Measurements from ENCODE around the gene PRPSAP1.

The PRPSAP1 gene

DNA sequence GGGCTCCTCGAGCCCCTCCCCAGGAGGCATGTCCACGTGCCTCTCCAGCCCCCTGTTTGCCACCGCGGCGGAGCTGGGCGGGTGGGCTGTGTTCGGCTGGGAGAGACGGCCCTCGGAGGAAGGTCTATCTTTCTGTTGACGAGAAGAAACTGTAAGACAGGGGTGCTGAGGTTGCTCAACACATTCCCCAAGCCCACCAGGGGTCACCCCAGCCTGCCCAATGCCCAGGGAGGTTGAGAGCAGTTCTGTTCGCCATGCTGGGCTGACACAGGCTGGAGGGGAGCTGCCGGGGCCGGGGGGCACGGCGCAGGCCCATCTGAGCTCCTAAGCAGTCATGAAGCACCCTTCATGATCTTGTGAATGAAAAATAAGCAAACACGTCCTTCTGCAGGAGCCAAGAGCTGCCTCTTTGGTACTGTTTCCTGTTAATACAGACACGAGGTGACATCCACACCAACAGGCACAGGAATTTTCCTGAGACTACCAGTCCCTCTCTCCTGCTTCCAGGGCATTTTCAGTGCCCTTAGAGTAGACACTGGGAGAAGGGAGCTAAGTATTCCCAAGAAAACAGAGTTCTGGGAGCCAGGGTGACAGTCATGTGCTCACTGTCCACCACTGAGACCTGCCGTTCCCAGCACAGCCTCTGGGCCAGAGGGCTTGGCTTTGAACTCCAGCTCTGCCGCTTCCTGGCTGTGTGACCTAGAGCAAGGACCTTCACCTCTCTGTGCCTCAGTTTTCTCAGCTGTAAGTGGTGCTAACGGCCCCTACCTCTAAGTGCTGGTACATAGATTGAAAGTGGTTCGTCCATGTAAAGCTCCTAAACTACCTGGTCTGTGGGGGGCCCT, 79.4 kb downstream of the PRPSAP1 start:
- H3K27ac ChIP-seq (ENCODE audit: low read depth, low read length) = no peak overlapping the region
- peaks cover 11% of the 10 kb centered on the region for H3K4me1 ChIP-seq (ENCODE audit: control insufficient read depth, insufficient read depth, low read length)
- H3K36me3 ChIP-seq (ENCODE audit: control insufficient read depth, insufficient read depth, low read length) = 0 out of 2 replicates have a peak, but pooled peaks cover 3% of the 10 kb centered on the region
- H3K4me3 ChIP-seq (ENCODE audit: low read depth, low read length) = no peak overlapping the region
- no peak overlapping the region for H3K9ac ChIP-seq (ENCODE audit: low read depth, low read length)
- H3K9me3 ChIP-seq (ENCODE audit: control insufficient read depth, insufficient read depth, low read length) = no peaks in the 10 kb centered on the region
- no peaks in the 10 kb centered on the region for H3K27me3 ChIP-seq (ENCODE audit: control insufficient read depth, insufficient read depth, low read length)

DNA sequence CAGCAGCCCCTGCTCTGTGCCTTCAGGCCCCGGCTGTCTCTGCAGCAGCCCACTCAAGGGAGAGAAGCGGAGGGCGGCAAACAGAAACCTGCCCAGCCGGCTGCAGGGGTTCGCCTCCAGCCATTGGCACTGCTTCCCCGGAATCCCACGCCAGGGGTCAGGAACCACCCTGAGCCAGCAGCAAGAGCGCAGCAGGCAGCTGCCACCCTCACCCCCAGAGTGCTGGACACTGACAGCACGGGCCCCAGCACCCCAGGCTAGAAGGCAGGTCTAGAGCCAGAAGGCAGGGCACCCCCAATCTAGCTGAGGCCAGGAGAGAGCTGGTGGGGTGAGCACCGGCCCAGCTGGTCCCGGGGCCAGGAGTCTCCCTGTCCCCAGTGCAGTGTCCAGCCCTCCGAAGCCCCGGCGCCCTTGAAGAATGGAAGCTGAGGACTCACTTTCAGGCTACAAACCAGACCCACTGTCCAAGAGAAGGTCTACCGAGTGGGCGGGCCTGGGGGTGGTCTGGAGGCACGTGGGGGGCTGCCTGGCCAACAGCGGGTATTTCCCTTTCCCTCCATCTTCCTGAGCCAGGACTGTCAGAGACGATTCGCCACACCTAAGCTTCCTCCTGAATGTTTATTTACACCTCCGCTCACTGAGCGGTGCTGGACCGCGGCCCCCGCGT, 80.1 kb downstream of the PRPSAP1 start:
- H3K4me1 ChIP-seq (ENCODE audit: control insufficient read depth, insufficient read depth, low read length) = peaks cover 14% of the 10 kb centered on the region
- no peaks in the 10 kb centered on the region for H3K27me3 ChIP-seq (ENCODE audit: control insufficient read depth, insufficient read depth, low read length)
- H3K9ac ChIP-seq (ENCODE audit: low read depth, low read length) = no peak overlapping the region
- no peak overlapping the region for H3K4me3 ChIP-seq (ENCODE audit: low read depth, low read length)
- H3K9me3 ChIP-seq (ENCODE audit: control insufficient read depth, insufficient read depth, low read length) = no peaks in the 10 kb centered on the region
- H3K36me3 ChIP-seq (ENCODE audit: control insufficient read depth, insufficient read depth, low read length) = 0 out of 2 replicates have a peak, but pooled peaks cover 3% of the 10 kb centered on the region
- peak overlapping the region; percentile 28 for H3K27ac ChIP-seq (ENCODE audit: low read depth, low read length)

DNA sequence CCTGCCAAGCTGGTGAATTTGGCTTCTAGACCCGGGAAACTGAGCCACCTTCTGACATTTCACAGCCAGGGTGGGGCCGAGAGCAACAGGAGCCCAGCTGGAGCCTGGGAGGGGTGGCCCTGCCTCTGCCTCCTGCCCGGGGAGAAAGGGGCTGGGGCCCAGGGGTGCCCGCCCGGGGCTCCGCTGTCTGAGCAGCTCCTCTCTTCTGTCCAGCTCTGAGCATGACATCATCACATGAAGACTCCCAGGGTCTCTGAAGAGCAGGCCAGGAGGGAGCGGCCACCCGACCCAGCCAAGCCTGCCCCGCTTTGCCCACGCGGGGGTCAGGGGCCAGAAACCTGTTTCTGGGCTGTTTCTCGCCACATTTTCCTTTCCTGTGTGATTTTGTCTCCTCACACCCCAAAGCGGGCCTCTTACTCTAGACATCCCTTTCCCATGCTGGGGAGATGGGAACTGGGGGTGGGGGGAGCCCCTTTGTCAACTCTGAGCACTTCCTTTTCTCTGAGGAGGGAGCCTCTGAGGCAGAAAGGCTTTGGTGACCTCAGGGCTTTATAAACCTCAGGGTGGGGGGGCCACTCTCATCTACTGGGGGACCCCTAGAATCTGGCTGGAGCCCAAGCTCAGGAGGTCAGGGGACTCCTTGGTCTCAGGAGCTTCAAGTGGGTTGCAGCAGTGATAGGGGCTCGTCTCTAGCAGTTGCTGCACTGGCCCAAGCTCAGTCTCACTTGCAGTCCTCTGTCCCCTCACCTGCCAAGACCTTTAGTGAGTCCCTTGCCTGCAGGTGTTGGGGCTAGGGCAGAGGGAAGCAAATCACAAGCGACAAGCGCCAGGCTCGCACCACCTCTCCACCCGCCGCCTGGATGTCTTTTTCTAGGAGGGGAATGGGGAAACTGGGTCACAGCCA, 80.9 kb downstream of the PRPSAP1 start:
- Histone ChIP-seq H3K4me1 (ENCODE audit: control insufficient read depth, insufficient read depth, low read length) (peaks cover 18% of the 10 kb centered on the region), H3K4me3 (ENCODE audit: low read depth, low read length) (no peak overlapping the region), H3K9me3 (ENCODE audit: control insufficient read depth, insufficient read depth, low read length) (no peaks in the 10 kb centered on the region), H3K36me3 (ENCODE audit: control insufficient read depth, insufficient read depth, low read length) (0 out of 2 replicates have a peak, but pooled peaks cover 3% of the 10 kb centered on the region), H3K27ac (ENCODE audit: low read depth, low read length) (peak overlapping the region; percentile 59), H3K9ac (ENCODE audit: low read depth, low read length) (no peak overlapping the region), H3K27me3 (ENCODE audit: control insufficient read depth, insufficient read depth, low read length) (no peaks in the 10 kb centered on the region)

DNA sequence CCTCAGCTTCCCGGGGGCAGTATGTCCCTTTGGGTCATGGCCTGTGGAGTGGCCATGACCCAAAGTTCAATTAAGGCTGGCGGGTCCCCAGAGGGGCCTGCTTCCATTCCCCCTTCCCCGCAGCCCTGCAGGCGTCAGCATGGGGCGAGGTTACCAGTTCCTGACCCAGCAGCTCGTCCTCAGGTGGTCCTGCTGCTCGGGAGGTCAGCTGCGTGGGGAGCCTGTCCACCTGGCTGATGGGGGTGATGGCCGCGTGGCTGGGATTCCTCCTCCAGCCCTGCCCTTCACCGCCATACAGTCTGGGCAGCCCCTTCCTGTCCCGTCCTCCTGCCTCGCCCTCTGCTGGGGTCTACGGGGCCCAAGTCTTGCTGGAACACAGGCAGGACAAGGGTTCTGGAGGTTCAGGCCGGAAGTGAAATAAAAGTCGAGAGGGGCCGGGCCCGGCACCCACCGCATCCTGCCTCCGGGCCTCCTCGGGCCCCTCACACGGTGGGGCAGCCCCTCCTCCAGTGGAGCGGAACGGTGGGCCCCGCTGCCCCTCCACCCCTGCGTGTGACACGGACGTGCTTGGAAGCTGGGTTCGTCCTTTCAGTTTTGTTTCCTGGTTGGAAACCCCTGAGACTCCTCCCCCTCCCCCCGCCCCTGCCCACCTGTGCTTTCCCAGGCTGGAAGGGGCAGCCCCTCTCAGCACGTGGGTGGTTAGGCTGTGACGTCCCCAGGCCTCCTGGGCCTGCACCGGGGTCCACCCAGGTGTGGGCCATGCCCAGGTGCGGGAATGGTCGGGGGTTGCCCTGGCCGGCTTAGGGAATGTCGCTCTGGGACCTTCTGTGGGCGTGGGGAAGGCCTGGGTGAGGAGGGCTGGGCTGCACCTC, 81.8 kb downstream of the PRPSAP1 start:
- Histone ChIP-seq H3K9me3 (ENCODE audit: control insufficient read depth, insufficient read depth, low read length) (no peaks in the 10 kb centered on the region), H3K9ac (ENCODE audit: low read depth, low read length) (no peak overlapping the region), H3K36me3 (ENCODE audit: control insufficient read depth, insufficient read depth, low read length) (0 out of 2 replicates have a peak, but pooled peaks cover 3% of the 10 kb centered on the region), H3K4me1 (ENCODE audit: control insufficient read depth, insufficient read depth, low read length) (peaks cover 22% of the 10 kb centered on the region), H3K27ac (ENCODE audit: low read depth, low read length) (peak overlapping the region; percentile 59), H3K27me3 (ENCODE audit: control insufficient read depth, insufficient read depth, low read length) (no peaks in the 10 kb centered on the region), H3K4me3 (ENCODE audit: low read depth, low read length) (no peak overlapping the region)

DNA sequence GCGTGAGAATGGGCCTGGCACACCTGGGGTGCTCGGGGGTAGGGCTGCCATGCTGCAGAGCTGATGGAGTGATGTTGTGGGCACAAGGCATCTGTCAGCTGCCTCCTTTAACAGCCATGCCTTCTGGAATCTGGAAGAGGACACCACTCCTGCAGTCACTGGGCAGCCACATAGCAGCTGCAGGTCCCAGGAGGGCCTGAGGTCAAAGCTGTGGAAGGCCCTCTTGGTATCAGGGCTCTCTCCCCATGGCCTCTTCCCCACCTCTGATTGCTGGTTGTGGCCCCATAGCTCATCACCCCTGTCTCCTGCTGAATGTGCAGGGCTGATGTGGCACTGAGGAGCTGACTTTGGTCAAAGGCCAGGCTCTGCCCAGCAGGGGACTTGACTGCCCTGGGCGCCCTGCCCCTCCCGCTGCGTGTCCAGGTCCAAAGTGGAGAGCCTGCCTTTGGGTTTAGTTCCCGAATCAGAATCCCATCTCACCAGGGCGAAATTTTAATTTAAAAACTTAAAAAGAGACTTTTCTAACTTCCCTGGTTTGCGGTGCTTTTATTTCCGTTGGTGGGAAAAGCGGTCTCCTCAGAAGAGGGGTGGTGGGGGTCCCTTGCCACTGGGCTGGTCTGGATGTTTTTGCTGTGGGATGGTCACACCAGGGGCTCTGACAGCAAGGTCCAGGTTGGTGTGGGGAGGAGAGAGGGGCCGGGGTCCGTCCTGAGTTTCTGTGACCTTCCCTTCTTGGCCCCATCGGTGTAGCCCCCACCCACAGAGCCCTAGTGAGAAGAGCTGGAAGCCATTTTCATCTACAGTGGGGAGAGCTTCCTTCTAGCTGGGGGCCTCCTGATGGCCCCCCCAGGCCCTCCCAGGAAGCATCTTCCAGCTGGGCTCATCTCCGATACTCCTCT, 82.7 kb downstream of the PRPSAP1 start:
- Histone ChIP-seq H3K36me3 (ENCODE audit: control insufficient read depth, insufficient read depth, low read length) (0 out of 2 replicates have a peak, but pooled peaks cover 3% of the 10 kb centered on the region), H3K4me3 (ENCODE audit: low read depth, low read length) (no peak overlapping the region), H3K4me1 (ENCODE audit: control insufficient read depth, insufficient read depth, low read length) (peaks cover 29% of the 10 kb centered on the region), H3K9me3 (ENCODE audit: control insufficient read depth, insufficient read depth, low read length) (no peaks in the 10 kb centered on the region), H3K27ac (ENCODE audit: low read depth, low read length) (peak overlapping the region; percentile 59), H3K9ac (ENCODE audit: low read depth, low read length) (no peak overlapping the region), H3K27me3 (ENCODE audit: control insufficient read depth, insufficient read depth, low read length) (no peaks in the 10 kb centered on the region)

DNA sequence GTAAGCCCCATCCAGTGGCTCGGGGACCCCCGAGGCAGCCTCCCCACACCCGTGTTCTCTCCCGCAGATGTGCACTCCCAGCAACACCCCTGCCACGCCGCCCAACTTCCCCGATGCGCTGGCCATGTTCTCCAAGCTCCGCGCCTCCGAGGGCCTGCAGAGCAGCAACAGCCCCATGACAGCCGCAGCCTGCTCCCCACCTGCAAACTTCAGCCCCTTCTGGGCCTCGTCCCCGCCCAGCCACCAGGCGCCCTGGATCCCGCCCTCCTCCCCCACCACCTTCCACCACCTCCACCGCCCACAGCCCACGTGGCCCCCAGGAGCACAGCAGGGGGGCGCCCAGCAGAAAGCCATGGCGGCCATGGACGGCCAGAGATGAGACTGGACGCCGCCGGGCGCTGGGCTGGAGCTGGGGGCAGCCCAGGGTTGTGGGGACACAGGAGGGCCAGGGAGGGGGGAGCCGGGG, 83.6 kb downstream of the PRPSAP1 start:
- peaks cover 29% of the 10 kb centered on the region for H3K4me1 ChIP-seq (ENCODE audit: control insufficient read depth, insufficient read depth, low read length)
- no peaks in the 10 kb centered on the region for H3K9me3 ChIP-seq (ENCODE audit: control insufficient read depth, insufficient read depth, low read length)
- no peak overlapping the region for H3K27ac ChIP-seq (ENCODE audit: low read depth, low read length)
- H3K36me3 ChIP-seq (ENCODE audit: control insufficient read depth, insufficient read depth, low read length) = 0 out of 2 replicates have a peak, but pooled peaks cover 3% of the 10 kb centered on the region
- no peak overlapping the region for H3K4me3 ChIP-seq (ENCODE audit: low read depth, low read length)
- no peaks in the 10 kb centered on the region for H3K27me3 ChIP-seq (ENCODE audit: control insufficient read depth, insufficient read depth, low read length)
- no peak overlapping the region for H3K9ac ChIP-seq (ENCODE audit: low read depth, low read length)

DNA sequence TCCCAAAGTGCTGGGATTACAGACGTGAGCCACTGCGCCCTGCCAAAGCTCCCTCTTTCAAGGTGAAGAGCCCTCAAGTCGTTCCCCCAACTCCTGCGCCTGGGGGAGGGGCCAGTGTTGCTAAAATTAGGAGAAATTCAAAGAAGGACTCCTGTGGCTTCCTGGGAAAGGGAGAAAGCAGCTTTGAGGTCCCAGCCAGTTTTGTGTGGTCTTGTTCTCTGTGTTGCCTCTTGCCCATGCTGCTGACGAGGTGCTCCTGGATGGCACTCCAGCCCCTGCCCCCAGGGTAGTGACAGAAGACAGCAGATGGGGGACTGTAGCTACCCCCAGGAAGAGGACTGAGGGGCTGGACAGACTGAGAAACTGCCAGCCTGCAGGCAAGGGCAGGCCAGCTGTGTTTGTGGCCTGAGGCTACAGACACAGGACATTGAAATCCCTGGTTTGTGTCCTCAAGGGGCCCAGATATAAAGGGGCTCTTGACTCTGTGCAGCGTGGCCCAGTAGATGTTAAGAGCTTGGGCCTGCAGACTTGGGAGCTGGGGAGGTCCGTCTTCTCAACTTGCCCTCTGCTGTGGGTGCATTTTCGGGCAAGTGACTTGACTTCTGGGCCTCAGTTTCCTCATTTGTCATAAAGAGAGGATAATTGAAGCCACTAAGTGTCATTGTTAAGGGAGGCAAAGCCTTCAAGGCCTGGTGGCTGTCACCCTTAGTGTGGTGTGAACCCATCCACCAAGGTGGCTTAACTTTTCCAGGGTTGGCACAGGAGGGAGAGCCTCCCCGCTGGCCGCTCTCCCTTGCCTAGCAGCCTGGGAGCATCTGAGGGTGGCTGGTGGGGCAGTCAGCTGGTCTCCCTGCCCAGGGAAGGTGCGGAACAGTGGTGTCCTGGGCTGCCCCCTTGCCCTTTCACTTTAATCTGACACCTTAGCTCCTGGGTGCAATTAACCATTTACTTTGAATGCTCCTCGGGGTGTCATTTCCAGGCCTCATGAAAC, 84.4 kb downstream of the PRPSAP1 start:
- Histone ChIP-seq H3K27ac (ENCODE audit: low read depth, low read length) (peak overlapping the region; percentile 47), H3K9me3 (ENCODE audit: control insufficient read depth, insufficient read depth, low read length) (no peaks in the 10 kb centered on the region), H3K4me3 (ENCODE audit: low read depth, low read length) (no peak overlapping the region), H3K9ac (ENCODE audit: low read depth, low read length) (no peak overlapping the region), H3K36me3 (ENCODE audit: control insufficient read depth, insufficient read depth, low read length) (0 out of 2 replicates have a peak, but pooled peaks cover 3% of the 10 kb centered on the region), H3K4me1 (ENCODE audit: control insufficient read depth, insufficient read depth, low read length) (peaks cover 33% of the 10 kb centered on the region), H3K27me3 (ENCODE audit: control insufficient read depth, insufficient read depth, low read length) (no peaks in the 10 kb centered on the region)

DNA sequence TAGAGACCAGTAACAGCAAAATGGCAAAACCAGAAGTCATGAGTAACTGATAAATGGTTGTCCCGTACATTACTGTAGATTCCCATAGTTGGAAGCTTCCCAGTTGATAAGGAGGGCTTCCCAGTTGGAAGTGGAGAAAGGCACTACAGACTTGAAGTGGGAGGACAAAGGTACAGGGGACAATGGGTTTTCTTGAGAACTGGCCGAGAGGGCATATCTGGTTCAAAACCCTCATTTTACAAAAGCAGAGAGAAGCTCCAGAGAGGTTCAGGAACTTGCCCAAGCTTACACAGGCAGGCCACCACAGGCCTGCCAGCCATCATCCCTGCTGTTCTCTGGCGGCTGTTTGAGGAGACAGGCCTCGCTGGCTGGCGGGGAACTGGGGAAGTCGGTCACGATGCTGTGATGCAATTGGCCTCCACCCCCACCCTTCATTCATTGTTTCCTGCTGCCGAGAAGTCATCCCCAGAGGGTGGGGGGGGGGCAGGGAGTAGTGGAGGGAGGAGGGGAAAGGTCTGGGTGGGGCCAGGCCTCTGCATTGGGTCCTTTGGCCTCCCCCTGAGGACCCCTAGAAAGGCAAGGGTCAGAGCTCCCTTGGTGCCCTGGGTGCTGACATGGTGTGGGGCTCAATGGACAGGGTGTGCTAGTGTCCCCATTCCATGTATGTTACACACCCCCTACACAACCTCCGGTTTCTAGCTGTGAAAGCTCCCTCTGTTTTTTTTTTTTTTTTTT, 85.5 kb downstream of the PRPSAP1 start:
- Histone ChIP-seq H3K27me3 (ENCODE audit: control insufficient read depth, insufficient read depth, low read length) (no peaks in the 10 kb centered on the region), H3K36me3 (ENCODE audit: control insufficient read depth, insufficient read depth, low read length) (0 out of 2 replicates have a peak, but pooled peaks cover 3% of the 10 kb centered on the region), H3K4me1 (ENCODE audit: control insufficient read depth, insufficient read depth, low read length) (peaks cover 33% of the 10 kb centered on the region), H3K27ac (ENCODE audit: low read depth, low read length) (peak overlapping the region; percentile 31), H3K4me3 (ENCODE audit: low read depth, low read length) (no peak overlapping the region), H3K9me3 (ENCODE audit: control insufficient read depth, insufficient read depth, low read length) (no peaks in the 10 kb centered on the region), H3K9ac (ENCODE audit: low read depth, low read length) (no peak overlapping the region)

Data from HUES48 (cell line).